Dermis blood vessel endothelial cell (primary cell): ENCODE data around the gene PALM. TPM values are rescaled to one million over a fixed set of nuclear protein-coding genes. Genes with fewer than 3 reads are reported as not detected.
"Not testable (repeated sequence)": the region's sequence is repeated elsewhere in the genome, so short reads cannot be mapped to it uniquely, and the experiment has no call there.

Experiments used
- DNase-seq: peaks from one replicate; pipeline ENCODE4 v3.0.0; 2010
- total RNA-seq: library from RNA; depleted of rRNA; stranded (reverse); fragments of >200 nt; gene quantifications from 2 replicates; pipeline ENCODE4 v1.2.3, GENCODE V29; 2014

The PALM gene
- total RNA-seq, 1 donor from 2014 or later = 56.3 TPM

GRCh38 chr19:709196-709964 lies 645 bp downstream of the PALM start:
- DNase-seq = no peak

GRCh38 chr19:709965-710571 lies 1.3 kb downstream of the PALM start:
- no peak for DNase-seq

GRCh38 chr19:710767-711166 lies 2.0 kb downstream of the PALM start:
- no peak for DNase-seq

GRCh38 chr19:711254-711653 lies 2.5 kb downstream of the PALM start:
- no peak for DNase-seq

- DNase-seq = no peak
Observed at GRCh38 chr19:715347-715746, 6.6 kb downstream of the PALM start.

GRCh38 chr19:718251-718951 lies 9.7 kb downstream of the PALM start:
- no peak for DNase-seq

GRCh38 chr19:718991-719512 lies 10.3 kb downstream of the PALM start:
- DNase-seq = no peak

GRCh38 chr19:719636-720344 lies 11.1 kb downstream of the PALM start:
- DNase-seq = no peak

GRCh38 chr19:720345-721160 lies 11.8 kb downstream of the PALM start:
- no peak for DNase-seq

- peak; percentile 23 for DNase-seq
Observed at GRCh38 chr19:722553-723101, 13.9 kb downstream of the PALM start.

GRCh38 chr19:723247-723646 lies 14.5 kb downstream of the PALM start:
- no peak for DNase-seq

GRCh38 chr19:723714-724113 lies 15.0 kb downstream of the PALM start:
- no peak for DNase-seq

- no peak for DNase-seq
Observed at GRCh38 chr19:725461-726089, 16.8 kb downstream of the PALM start.

GRCh38 chr19:726993-727956 lies 18.5 kb downstream of the PALM start:
- peak; percentile 37 for DNase-seq

- peak; percentile 86 for DNase-seq
Observed at GRCh38 chr19:728011-728410, 19.3 kb downstream of the PALM start.

- not testable (repeated sequence) for DNase-seq
Observed at GRCh38 chr19:729564-729963, 20.8 kb downstream of the PALM start.

- no peak for DNase-seq
Observed at GRCh38 chr19:729965-730668, 21.4 kb downstream of the PALM start.

GRCh38 chr19:731000-731399 lies 22.3 kb downstream of the PALM start:
- DNase-seq = no peak
